NCI-H2107 treated with DMSO at 0.1 percent for 48 hours (cell line): ENCODE results near the gene GPR146.

Experiments used
- DNase-seq: peaks from one replicate; lab custom pipeline; 2025; ENCODE audit not compliant: unreplicated experiment; lab: John Stamatoyannopoulos, UW

Gene GPR146

DNA sequence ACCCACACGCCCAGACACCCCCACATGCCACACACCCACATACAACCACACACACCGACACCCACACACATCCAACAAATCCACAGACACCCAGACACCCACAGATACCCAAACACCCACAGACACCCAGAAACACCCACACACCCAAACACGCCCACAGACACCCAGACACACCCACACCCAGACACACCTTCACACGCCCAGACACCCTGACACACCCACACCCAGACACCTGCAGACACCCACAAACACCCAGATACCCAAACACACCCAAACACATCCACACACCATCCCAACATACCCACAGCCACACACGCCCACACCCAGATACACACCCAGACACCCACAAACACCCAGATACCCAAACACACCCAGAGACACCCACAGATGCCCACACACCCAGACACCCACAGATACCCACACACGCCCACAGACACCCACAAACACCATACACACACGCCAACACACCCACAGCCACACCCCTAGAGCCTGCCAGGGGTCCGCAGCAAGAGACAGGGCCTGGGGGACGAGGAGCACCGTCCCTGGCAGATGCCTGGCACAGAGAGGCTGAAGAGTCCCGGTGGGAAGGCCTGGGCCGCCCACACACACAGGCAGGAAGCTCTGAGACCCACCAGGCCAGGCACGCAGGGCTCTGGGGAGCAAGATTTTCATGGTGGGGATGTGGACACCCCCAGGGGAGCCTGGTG lies 32.9 kb upstream of the GPR146 start:
- no peak for DNase-seq

DNA sequence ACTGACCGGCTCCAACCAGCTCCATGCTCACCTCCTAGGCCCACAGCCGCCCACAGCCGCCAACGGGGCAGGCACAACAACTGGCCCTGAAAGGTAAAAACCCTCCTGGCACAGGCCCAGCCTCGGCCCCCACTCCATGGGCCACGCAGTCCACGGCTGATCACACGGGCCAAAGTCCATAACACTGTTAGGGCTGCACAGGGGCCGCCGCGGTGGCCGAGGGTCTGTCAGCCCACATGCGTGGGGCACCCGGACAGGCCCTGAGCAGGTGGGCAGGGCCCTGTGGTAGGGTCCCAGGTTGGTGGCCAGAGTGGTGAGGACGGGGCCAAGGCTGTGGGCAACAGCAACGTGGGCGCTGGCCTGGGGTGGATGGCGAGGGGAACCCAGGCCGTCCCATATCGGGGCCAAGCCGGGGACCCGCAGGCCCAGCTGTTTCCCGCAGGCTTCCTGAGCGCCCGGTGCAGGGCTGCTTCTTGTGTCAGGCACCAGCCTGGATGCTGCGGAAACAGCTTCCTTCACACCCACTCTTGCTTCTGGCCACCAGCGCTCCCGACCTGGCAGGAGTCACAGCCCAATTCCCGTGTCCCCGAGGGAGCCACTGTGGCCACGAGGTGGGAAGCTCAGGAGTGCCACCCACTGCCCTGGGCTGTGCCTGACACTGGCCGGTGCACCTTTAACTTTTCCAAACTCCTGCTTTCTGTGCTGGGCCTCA lies 32.2 kb upstream of the GPR146 start:
- DNase-seq, result no peak

DNA sequence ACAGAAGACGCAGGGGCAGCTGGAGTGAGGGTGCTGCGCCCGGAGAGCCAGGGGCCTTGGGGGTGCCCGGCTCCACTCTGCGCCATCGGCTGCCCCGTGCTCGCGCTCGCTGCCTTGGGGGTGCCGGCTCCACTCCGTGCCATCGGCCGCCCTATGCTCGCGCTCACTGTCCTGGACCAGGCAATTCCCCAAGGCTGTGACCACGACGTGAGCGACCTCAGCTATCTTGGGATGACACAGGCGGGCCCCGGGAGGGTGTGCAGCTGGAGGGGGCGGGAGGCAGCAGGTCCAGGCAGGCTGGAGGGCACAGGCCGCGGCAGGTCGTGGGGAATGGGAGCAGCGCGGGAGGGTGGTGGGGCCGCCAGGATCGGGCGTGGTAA lies 31.6 kb upstream of the GPR146 start:
- DNase-seq, result no peak

DNA sequence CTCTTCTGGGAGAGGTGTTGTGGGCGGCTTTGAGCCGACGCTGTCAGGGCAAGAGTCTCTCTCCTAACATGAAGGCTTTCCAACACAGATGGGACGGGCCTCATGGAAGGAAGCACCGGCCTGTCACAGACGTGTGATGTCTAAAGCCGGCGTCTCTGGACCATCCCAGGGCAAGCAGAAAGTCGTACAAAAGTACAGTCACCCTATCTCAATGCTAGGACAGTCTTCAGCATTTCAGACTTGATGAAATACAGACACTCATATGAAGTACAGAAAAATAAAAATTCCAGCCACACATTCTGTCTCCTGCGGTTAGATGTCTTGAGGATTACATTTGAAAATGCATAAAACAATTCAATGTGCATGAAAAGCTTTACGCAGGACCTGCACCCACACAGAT lies 30.8 kb upstream of the GPR146 start:
- DNase-seq, result no peak

DNA sequence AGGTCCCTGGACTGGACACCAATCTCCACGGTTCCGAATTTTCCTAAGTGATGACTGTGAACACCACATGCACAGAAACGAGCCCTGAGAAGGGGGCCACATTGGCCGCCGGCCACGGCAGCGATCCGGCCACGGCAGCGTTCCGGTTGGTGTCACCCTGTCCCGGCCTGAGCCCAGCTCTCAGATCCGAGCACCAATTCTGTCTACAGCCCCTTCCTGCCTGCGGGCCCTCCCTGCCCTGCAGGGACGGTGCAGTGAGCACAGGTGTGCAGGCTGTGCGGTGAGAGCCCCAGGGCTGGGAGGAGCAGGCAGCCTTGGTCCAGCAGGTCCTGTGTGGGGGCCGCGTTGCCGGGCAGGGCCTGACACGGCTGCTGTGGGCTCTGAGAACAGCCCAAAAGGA lies 29.7 kb upstream of the GPR146 start:
- DNase-seq, result no peak

DNA sequence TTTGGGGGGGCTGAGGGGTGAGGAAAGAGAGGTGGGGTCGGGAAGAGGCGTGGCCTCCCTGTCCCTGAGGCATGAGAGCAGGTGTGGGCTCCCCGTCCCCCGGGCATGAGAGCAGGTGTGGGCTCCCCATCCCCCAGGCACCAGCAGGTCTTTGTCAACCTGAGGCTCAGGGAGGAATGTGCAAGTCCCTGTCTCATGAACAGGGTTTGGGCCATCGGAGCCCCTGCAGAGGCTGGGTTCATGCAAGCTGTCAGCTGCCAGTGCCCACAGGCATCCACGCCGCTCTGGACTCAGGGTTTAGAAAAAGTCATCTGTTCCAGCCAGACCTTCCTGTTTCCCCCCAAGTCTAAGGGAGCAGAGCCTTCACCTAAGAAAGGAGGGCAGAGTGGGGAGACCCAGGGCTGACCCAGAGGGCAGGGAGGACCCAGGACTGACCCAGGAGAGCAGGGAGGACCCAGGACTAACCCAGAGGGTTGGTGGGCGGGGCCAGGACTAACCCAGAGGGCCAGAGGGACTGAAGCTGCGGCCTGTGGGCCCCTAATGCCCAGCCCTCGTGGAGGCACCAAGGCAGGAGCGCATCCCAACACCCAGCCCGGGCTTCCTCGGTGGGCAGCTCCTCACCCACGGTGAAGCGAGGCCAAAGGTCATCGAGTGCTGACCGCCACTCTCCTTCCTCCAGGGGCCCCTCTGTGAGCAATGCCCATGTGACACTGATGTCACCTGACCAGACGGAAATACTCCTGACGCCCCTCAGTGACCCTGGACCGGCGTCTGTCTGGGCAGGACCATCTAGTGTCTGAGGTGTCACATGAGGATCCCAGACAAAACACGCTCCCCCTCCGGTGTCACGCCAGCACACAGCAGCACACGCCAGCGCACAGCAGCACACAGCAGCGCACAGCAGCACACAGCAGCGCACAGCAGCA lies 28.9 kb upstream of the GPR146 start:
- DNase-seq, result peak; percentile 51

DNA sequence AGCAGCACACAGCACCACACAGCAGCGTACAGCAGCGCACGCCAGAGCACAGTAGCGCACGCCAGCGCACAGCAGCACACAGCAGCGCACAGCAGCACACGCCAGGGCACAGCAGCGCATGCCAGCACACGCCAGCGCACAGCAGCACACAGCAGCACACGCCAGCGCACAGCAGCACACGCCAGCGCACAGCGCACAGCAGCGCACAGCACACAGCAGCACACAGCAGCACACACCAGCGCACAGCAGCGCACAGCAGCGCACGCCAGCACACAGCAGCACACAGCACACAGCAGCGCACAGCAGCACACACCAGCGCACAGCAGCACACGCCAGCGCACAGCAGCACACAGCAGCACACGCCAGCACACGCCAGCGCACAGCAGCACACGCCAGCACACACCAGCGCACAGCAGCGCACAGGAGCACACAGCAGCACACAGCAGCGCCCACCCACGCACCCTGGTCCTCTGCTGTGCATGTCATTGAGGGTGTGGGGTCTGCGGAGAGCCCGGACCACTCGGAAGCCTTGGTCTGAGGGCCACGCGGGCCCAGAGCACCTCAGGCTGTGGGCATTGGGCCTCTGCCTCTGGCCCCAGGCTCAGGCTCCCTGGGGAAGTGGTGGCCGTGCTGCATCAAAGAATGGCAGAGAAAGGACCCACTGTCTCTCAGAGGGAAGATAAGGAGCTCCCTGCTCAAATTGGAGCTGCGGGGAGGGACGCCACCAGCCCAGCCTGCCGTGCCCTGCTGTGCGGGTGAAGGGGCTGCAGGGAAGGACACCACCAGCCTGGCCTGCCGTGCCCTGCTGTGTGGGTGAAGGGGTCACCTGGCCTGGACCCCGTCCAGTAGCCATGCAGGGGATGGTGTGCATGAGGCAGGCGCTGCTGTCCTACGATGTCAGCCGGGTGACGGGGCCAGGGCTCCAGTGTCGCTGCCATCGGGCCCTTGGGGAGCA lies 27.5 kb upstream of the GPR146 start:
- no peak for DNase-seq

DNA sequence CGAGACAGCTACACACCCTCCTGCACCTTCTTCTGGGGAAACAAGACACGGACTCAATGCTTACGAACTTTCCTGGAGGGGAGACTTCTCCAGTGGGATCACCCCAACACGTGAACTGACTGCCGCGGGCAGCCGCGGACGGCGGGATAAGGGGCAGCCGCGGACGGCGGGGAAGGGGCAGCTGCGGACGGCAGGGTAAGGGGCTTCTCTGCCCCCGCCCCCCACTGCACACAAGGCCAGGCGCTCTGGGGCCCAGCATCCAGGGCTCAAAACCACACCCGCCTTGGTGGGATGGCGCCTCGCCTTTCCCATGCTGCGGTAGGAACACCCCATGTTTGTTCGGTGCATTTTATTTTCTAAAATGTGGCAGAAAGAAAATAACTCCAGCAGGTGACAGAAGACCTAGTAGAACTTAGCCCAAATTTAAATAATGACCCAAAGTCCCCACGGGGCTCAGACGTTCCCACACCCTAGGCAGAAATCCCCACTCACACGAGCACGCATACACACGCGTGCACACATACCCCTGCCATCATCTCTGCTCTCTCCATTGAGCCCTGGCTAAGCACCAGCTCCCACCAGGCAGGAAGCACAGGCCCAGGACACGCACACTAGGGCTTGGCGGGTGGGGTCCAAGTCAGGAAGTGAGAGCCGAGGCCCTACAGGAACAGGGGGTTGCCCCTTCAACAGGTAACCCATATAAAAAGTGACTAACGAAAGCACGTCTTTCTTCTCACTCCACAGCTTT lies 26.6 kb upstream of the GPR146 start:
- no peak for DNase-seq

DNA sequence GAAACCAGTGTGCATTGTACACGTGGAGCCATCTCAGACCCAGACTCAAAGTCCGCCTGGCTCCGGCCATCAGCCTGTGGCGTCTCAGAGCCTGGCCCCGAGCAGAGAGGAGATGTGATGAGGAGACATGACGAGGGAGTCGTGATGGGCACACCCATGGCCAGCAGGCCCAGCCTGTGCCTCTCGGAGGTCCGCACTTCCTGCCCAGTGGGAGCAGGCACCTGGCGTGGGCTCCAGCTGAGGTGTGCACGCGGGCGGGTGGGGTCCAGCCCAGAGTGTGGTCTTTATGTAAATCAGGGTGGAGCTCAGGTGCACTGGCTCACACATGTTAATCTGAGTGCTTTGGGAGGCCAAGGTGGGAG lies 26.0 kb upstream of the GPR146 start:
- no peak for DNase-seq

DNA sequence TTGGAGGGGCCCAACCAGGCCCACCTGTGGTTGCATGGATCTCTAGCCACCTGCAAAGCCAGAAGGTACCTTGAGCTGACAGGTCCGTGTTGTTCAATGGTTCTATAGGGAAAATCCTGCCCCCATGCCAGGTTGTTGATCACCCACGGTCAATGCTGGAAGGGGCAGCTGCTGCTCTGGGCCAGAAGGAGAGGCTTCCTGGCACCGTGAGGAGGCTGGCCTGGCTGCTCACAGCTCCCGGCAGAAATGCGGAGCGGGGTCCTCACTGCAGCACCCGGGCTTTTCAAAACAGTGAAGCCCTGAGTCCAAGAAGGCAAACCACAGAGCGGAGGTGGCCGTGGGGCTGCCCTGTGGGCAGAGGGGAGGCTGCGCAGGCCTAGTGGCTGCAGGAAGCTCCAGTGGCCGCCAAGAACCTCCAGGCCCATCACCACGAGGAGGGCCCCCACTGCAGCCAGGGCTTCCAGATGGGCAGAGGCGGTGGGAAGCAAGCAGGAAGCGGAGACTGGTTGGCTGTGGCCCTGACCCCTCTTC lies 25.0 kb upstream of the GPR146 start:
- DNase-seq, result no peak

DNA sequence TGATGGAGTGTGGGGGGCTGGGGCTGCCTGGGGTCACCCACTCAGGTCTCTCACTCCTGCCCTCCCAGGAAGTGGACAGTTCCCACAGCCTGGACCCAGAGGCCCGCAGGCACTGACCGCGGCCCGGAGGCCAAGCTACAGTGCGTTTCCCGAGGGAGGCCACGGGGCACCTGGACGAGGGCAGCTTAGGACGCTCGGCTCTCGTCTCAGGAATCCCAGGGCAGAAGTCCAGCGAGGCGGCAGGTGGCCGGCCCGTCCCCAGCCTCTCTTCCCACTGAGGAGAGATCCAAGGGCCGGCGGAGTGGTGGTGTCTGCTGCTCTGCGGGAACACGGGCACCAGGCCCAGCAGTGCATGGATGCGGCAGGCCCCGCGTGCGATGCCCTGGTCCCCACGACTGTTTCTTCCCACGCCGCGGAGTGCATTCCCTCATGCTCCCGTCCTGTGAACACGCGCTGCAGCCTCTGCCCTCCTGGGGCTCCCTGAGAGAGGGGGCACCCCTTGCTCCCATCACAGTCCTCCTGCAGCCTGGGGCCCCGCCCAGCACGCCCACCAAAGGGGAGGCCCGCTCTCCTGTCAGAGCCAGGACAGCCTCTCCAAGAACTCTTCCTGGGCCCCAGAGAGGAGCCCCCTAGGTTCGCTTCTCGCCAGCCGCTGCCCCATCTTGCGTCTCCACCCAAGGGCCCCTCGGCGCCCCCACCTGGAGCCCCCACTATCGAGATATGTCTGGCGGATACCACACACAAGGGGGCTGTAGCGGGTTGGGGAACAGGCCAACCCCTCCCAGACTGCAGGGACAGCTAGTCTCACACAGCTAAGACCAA lies 24.3 kb upstream of the GPR146 start:
- DNase-seq, result no peak

DNA sequence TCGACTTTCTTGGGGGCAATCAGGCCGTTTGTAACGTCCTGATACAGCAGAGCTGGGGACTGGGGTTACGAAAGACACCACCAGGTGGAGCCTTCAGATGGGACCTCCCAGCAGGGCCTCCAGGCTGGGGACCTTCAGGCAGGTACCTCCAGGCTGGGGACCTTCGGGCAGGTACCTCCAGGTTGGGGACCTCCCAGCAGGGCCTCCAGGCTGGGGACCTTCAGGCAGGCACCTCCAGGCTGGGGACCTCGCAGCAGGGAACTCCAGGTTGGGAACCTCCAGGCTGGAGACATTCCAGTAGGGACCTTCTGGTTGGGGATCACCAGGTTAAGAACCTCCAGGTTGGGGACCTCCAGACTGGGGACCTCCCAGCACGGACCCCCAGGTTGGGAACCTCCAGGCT lies 23.5 kb upstream of the GPR146 start:
- no peak for DNase-seq

DNA sequence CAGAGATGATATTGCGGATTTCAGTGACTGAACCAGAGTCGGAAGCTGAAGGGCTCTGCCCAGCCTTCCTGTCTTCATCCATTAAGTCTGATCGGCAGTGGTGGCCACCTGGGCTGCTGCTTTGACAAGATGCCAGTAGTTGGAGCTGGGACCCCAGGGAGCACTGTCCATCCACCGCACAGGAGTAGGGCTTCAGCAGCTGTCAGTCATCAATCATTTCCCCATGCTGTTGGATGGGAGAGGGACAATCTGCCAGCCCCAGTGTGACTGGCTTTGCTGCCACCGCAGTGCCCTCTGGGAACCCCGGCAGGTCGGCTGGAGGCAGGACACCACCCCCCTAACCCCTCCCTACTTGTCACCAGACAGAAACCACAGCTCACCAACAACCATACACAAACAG lies 23.0 kb upstream of the GPR146 start:
- DNase-seq, result no peak

DNA sequence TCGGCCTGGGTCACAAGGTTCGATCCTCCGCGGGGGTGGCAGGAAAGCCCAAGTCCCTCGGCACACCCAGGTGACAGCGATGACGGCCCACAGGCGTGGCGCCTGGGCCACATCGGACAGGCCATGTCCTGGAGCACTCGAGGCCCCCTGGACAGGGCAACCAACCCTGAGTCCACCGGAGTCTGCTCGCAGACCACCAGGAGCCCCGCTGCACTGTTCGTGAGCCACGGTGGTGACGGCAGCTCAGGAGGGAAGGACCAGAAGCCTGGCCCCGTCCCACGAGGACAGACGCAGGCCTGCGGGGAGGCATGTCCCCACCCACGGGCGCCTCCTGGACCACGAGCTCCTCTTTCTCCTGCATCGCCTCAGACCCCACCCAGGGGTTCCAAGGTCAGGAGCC lies 22.4 kb upstream of the GPR146 start:
- DNase-seq, result no peak

DNA sequence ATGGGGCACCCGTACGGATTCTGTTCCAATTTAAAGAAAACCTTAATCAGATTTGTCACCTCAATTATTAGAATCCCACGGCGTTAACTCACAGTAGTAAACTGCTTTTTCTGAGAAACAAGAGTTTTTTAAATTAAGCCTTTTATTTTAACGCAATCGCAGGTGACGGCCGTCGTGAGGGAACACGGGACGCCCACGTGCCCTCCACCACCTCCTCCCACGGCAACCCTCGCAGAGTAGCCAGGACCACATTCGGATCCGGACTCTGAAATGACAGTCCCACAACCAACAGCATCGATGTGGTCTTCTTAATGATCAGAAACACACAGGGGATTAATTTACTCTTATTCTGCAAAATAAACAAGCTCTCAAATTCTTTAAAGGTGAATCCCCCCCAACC lies 22.0 kb upstream of the GPR146 start:
- DNase-seq, result no peak

DNA sequence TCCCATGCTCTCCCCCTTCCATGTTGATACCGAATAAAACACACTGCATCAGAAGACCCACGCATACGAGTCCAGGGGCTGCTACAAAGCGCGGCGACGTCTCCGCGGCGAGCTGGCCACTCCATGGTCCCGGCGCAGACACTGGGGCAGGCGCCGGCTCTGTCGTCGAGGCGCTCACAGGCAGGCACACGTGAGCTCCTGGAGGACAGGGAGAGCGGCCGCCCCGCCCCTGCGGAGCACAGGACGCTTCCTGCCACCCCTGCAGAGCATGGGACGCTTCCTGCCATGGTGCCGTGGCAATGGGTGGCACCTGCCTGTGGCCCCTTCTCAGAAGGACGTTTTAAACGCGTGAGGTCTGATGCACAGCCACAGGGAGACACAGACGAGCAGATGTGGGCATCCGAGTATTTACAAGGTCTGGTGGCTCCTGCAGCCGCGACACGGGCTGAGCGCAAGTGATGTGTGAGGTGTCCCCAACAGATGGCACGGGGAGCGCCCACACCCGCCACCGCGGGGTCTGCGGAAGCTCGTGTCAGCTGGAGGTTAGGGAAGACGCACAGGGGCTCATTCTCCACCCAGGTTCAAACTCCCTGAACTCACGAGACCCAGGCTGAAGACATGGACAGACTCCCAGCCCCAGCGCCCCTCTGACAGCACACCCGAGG lies 21.4 kb upstream of the GPR146 start:
- no peak for DNase-seq

DNA sequence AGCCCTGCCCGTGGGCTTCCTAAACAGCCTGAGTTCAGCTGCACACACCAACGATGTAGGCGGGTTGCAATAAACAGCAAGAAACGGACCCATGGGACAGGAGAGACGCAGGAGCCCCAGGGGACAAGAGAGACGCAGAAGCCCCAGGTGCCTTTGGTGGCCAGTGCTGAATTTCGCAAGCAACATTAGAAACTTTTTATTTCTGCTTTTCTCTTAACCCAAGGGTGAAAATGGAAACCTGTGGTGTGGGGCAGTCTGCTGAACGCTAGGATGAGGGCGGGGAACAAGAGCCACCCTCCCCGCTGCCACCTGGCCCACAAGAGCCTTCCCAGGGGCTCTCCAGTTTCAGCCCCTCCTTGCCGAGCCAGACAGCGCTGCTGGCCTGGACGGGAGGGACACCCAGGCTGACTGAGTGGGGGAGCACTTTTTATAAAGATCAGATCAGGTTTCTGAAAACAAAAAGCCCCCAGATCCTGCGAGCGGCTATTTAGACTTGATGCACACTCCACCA lies 20.0 kb upstream of the GPR146 start:
- DNase-seq, result peak; percentile 92
